Measurements from ENCODE around the gene NRP2.

- TF ChIP-seq POLR2A (IDR thresholded peaks at IDR 0.05) (no peak), CTCF (IDR thresholded peaks at IDR 0.05) (no peak)
Observed at GRCh38 chr2:205802065-205802464, 119.8 kb downstream of the NRP2 start.
